Dedifferentiated amniotic fluid mesenchymal stem cell (primary cell): ENCODE measurements around the gene IGF2BP3.
A peak's percentile ranks its signal among the peaks of the same experiment; 100 is the strongest.
"Not testable (repeated sequence)": the region's sequence is repeated elsewhere in the genome, so short reads cannot be mapped to it uniquely, and the experiment has no call there.

Source experiments
- DNase-seq: peaks from one replicate; pipeline ENCODE4 v3.0.0-alpha.2; 2016; ENCODE audit errors: extremely low spot score

IGF2BP3 gene

DNA sequence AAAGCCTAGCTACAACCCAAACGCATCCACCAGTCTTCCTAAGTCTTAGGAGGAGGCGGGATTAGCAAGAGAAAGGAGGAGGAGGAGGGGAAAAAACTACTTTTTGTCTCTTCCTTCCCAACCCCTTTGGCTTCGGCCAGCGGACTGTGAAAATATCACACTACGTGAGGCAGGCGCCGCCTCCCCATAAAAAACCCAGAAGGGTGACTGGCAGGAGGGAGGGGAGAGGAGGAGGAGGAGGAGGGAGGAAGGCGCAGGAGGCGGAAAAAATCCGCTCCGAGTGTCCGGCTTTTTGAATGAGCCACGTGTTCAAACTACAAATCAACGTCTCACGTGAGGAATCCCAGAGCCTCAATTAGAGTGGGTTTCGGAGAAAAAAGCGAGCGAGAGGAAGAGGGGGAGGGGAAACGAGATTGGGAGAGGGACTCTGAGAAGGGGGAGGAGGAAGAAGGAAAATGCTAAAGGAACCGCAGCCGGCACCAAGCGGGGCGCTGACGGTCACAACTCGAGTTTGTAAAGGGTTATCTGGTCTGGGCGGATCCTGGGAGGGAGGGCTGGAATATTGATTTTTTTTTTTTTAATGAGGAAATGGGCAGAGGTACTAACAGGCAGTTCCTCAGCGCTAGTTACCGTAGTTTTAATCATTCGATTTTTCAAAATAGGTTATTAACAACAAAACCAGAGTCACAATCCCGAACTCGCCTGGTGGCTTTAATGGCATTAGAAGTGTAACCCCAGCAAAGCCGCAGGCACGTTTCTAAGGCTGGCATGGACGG, at the start of gene IGF2BP3:
Gene IGF2BP3, minus strand, starts transcription at position 162 of the 776 bp plus-strand sequence. CDS start 381 bp downstream, outside the sequence.
- DNase-seq = peak; percentile 85

DNA sequence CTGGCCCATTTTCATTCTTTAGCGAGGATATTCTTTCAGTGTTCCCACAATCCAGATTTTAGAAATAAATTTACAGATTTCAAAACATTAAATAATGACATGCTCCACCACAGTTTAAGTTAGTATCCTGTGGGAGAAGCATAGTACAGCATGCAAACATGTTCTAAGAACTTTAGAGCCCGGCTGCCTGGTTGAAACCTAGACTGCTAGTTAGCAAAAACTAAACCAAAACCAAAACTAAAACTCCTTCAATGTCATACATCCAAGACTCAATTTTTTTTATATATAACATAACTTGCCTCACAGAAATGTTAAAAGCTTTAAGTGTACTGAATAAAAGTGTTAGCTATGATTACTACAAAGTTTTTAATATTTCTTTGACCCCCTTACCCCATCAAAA, 44.5 kb upstream of the IGF2BP3 start:
- DNase-seq = no peak

DNA sequence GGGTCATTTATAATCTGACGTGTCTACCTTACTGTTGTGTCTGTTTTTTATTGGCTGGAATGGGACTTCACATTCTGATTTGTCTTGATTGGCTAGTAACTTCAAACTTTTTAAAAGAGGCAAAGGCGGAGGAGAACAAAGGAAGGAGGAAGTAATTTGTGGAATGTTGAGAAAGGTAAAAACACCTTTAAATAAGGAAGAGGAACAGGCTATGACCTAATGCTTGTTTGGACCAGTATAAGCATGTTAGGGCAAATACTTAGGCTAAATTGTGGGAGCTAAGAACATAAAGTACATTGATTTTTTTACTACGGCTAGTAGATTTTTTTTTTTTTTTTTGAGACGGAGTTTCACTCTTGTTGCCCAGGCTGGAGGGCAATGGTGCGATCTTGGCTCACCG, 43.5 kb upstream of the IGF2BP3 start:
- DNase-seq = not testable (repeated sequence)

DNA sequence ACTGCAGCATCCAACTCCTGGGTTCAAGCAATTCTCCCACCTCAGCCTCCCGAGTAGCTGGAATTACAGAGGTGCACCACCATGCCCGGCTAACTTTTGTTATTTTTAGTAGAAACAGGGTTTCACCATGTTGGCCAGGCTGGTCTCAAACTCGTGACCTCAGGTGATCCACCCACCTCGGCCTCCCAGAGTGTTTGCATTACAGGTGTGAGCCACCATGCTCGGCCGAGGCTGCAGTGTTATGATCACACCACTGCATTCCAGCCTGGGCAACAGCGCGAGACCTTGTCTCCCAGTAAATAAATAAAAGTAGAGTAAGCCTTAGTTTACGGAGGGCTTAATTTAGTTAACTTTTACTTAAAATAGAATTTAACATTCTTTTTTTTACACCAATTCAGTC, 23.7 kb upstream of the IGF2BP3 start:
- no peak for DNase-seq

DNA sequence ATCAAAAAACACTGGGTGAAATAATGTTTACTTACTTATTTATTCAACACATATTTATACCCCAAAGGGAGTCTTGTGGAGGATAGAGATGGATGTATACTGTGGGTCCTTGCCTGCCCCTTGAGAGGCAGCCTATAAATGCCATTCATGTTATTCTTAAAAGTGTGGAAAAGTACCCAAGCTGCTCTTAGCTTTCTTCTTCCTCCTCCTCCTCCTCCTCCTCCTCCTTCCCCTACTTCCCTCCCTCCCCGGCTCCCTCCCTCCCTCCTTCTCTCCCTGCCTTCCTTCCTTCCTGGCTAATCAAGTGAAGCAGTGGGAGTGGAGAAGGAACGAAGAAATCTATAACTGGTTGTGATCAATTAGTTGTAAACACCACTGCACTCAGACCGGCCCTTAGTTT, 21.2 kb upstream of the IGF2BP3 start:
- DNase-seq = no peak

DNA sequence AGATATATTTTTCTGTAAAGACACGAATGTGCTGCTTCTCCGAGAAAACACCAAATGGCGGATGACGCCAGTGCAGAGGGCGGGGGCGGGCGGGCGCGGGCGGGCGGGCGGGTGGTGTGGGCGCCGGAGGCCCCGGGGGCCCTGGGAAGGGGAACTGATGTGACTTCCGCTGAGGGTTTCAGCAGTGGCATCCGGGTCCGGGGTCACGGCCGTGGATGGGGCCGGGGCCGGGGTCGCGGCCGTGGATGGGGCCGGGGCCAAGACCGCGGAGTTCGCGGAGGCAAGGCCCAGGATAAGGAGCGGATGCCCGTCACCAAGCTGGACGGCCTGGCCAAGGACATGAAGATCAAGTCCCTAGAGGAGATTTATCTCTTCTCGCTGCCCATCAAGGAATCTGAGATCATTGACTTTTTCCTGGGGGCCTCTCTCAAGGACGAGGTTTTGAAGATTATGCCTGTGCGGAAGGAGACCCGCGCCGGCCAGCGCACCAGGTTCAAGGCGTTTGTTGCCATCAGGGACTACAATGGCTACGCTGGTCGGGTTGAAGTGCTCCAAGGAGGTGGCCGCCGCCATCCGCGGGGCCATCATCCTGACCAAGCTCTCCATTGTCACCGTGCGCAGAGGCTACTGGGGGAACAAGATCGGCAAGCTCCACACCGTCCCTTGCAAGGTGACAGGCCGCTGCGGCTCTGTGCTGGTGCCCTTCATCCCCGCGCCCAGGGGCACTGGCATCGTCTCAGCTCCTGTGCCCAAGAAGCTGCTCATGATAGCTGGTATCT, 20.3 kb upstream of the IGF2BP3 start:
- no peak for DNase-seq

DNA sequence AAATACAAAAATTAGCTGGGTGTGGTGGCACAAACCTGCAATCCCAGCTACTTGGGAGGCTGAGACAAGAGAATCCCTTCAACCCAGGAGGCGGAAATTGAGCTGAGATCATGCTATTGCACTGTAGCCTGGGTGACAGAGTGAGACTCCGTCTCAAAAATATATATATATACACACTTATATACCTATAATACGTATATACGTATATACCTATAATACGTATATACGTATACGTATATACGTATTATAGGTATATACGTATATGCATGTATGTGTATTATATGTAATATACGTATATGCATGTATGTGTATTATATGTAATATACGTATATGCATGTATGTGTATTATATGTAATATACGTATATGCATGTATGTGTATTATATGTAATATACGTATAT, 18.4 kb upstream of the IGF2BP3 start:
- not testable (repeated sequence) for DNase-seq

DNA sequence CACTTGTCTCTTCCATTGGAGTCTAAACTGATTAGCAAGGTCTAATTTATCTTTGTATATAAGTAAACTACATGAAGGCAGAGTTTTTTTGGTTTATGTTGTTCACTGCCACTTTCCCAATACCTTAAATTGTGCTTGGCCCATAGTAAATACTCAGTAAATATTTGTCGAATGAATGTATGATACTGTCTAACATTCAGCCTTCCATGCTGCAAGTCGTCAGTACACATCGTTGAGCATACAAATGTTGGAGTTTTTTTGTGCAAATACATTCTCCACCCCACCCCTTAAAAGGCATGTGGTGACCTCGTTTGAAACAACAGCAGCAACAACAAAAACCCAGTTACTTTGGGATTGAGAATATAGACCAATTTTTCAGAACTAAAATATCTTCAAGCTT, 17.4 kb upstream of the IGF2BP3 start:
- no peak for DNase-seq

DNA sequence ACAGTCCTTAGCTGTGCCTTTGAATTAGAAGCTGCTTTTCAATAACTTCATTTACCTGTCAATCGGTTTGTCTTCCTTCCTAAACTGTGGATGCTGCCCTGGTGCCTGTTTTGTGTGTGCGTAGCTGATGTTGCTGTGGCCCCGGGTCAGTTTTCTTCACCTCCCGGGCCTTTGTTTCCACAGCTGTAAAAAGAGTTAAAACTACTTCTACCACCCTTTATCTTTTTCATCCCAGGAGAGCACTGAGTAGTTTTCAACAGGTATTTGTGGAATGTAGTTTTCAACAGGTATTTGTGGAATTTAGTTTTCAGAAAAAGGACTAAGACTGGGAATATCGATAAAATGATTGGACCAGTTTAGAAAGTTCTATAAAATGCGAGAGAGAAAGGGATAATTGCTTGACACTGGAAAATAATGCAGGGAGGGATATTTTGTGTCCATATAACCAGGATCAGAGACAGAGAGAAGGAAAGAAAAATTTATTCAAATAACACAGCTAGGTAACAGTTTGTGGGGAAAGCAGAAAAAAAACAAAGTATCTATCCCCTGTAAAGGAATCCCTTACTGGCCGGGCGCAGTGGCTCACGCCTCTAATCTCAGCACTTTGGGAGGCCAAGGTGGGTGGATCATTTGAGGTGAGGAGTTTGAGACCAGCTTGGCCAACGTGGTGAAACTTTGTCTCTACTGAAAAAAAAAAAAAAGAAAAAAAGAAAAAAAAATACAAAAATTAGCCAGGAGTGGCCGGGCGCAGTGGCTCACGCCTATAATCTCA, 15.9 kb upstream of the IGF2BP3 start:
- no peak for DNase-seq

DNA sequence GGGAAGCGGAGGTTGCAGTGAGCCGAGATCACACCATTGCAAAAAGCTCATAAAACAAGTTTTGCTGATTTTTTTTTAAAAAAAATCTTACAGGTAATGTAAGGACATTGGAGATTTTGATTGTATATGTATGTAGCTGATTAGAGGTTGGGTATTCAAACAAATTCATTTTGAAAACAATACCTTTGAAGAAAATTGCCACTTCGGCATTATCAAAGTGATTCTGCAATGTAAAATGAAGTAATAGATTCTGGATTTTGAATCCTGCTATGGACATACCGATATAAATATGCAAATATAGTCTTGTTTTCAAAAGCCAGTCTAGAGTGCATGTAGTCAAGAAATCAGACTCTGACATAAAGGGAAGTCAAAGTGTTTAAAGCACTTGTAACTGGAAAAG, 12.4 kb upstream of the IGF2BP3 start:
- no peak for DNase-seq

DNA sequence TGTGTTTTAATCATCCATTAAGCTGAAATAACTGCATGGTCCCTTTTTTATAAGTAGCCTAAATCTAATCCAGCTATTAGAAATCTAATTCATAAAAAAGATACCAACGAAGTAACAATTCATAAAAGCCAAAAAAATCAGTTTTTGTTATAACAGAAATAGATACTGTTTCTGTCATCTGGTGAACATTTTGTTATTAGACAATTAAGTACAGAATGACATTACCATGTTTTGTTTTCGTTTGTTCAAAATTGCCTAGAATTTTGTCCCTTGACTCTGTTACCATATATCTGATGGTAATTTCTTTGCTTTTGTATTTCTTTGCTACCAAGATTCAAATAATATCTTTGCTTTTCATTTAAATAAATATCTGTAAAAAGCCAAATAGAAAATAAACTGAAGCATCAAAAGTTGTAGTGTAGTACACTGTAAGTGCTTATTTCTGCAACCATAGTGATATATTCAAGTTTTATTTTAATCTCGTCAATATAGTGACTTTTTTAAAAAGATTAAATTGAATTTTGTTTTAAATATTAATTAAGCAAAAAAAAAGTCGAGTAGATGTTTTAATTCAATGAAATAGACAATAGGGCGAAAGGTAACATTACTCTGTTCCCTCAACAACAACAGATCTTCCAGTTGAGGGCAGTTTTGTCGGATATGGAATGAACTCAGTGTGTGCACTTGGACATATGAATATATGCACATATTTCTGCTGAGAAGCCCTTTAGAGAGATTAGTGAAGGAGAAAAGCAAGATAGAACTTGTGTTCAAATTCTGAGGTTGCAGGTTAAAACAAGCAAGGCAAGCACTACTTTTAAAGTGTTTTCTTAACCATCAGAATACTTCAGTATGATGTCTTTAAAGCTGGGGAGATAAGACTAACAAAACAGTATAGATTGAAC, 7.9 kb upstream of the IGF2BP3 start:
- DNase-seq = no peak

DNA sequence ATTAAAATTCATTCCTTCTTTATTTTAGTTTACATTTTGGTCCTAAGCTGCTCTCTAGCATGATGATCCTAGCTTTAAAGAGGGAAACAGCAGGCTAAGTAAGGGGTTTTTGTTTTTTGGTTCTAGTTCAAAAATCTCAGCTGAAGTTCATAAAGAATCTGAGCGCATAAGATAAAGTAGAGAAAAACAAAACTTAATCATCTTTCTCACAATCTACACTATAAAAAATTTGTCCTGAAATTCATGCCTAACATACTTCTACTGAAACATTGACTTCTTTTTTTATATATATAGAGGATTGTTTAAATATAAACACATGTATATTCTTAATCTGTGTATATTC, 6.8 kb upstream of the IGF2BP3 start:
- no peak for DNase-seq

DNA sequence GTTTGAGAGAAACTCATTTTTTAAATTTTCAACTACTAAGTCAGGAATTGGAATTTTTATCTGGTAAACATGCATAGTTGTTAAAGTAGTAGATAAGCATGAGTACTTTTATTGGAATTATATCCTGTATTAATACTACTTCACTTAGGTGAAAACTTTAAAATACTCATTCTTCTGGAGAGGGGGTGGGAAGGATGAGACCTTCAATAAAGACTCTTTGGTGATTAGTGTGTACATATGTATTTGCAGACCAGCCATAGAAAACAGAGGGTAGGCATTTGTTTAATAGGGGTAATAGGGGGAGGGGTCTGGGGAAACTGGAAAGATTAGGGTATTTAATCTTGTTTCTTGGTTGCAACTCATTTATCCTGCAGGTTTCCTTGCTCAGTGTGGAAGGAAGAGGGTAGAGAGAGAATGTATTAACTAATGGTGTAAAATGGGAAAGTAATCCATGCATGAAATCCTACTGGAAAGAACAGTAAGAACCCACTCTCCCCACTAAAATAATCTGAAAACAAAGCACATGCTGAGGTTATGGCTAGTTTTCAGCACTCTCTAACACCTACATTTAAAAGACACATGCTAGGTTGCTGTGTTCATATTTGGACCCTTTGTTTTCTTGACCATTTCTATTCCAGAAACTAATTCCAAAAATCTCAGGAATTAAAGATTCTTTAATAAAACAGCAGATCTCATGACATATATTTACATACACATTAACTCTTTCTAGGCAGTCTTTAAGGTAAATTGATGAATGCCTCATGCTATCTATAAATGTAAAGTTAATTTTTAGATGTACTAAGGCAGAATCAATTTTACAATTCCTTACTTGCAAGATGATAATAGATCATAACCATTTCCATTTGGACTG, 6.2 kb upstream of the IGF2BP3 start:
- DNase-seq = no peak

DNA sequence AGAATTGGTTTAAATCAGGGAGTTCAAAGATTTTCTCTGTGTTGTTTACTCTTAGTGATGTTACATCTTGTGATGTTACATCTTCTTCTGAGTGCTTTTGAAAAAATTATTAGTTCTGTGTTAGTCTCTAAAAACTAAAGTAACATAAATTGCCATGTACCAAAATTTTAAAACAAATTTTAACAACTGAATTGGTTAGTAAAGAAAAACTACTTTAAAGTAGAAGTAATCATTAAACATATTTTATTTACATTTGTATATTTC, 5.2 kb upstream of the IGF2BP3 start:
- DNase-seq = no peak

DNA sequence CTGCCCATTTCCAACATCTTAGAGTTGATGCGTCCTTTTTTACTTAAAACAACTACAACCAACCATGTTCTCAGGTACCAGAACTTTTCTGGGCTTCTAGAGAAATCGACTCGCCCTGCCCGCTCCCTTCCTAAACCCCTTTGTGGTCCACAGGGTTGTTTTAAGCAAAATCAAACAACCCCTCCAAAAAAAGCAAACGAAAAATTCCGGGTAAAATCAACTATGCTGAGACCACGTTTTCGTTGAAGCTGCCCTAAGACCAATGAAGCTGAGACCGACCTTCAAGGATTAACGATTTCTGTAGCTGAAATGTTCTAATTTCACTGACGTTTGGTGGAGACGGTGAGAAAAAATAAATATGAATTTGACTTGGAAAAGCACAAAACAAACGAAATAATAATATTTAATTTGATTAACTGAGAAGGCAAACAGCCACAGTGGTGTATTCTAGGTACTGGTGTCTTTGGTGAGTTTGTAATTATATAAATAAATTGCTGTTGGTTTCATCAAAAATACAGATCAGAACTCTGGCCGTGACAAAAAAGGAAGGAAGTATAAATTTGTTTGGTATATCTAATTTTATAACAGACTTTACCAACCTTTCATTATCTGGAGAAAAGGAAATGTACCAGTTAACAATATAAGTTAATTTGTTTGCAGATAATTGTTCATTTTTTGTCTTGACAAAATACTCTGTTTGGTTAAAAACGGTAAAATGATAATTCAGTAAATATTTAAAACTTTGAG, 4.7 kb upstream of the IGF2BP3 start:
- DNase-seq = no peak

DNA sequence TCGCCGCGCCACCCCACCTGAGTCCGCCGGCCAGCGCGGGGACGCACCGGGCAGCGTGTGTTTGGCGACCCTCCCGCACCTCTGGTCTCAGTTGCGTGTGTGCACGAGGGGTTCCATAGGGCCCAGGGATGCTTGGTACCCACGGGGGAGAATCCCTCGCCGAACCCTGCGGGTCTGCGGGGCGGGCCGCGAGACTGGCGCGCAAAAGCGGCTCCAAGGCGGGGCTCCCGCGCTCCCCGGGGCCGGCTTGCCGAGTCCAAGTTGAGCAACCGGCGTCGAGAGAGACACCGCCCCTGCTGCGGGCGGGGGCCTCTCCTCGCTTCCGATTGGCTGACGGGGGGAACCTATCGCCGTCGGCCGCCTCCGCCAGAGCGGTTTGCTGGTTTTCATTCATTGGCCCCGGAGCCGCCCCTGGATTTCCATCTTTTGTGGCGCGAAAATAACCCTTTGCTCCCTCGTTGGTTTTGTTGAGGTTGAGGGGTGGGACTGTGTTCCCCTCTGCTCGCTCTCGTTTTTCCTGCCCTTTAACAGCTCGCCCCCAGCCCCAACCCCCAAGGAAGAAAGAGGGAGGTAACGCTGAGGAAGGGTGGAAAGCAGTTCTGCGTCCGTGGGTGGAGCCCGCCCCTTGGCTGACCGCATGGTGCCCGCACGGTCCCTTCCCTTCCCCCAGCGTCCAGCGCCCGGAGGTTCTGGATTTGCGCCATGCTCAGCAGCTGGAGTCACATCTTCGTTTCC, 4.0 kb upstream of the IGF2BP3 start:
- peak; percentile 96 for DNase-seq

DNA sequence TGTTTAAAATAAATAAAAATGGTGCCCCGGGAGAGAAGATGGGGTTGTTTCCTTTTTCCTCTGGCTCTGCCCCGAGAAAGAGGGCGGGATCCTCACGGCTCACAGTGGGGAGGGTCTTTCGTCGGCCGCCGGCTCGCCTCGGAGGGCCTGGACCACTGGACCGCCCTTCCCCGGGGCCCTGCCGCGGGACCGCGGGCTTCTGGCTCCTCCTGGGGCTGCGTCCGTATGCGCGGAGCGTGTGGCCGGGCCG, 3.5 kb upstream of the IGF2BP3 start:
- DNase-seq = no peak

DNA sequence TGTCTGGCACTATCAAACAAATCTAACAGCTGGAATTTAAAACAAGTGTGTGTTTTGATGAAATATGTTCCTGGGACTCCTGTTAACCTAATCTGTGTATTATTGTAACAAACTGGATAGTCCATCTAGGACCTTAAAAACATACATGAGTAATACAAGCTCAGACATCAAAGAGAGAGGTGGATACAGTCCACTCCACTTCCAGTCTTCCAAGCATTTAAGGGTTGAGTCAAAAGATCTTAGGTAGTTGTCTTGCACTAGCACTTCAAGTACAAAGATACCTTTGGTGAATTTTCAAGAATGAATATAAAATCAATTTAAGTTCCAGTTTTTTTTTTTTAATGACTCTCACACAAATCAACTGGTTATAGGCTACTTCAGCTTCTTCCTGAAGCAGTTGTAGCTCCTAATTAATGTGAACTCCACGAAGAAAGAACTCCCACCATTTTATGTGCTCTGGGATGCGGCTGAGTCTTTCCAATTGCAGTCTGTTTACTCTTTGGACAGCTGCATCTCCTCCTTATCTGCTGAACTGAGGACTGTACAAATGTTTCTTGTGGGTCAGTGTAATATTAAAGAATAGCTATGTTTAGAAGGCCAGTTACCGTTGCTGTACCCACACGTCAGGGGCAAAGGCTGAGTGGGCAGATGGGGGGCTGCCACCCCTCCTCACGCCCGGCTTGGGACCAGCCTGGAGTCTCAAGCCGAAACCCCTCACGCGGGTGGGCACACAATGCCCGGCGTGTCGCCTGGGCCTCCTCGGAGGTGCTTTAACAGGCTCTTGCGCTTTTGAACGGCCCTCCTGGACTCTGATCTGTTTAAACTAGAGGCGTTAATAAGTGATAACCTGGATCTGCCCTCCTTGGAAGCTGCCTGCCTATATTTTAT, 2.9 kb upstream of the IGF2BP3 start:
- DNase-seq = no peak

DNA sequence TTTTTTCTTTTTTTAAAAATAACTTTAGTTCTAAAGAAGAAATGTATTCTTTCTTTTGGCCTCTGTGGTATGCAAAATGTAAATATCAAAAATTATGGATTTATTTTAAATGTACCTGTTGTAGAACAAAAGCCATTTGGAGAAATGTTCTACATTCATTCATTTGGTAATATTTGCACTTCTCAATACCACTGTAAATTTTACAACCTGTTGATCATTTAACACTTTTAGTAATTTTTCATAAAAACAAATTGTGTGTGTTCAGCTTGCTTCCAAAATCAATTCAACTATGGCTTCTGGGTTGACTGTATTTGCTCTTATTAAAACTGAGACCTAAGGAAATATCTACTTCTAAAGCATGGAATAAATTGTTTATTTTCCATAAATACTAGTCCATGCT, 2.3 kb upstream of the IGF2BP3 start:
- DNase-seq = no peak
